Measurements from ENCODE around the gene ADCY5.

Gene ADCY5

DNA sequence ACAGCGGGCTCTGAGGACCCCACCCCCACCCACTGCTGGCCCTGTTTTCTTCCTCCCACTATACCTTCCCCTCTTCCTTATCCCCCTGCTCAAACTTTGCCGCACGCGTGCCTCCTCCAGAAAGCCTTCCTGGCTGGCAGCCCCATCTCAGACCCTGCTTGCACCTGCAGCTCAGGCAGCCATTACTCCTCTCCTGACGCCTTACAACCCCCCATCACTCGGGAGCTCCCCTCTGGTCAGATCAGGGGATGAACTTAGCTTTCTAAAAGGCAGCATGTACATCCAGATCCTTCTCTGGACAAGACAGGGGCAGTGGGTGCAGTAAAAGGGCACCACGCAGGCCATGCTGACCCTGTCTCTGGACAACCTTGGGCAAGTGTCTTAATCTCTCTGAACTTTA lies 152.6 kb downstream of the ADCY5 start:
- DNase-seq = no peak

DNA sequence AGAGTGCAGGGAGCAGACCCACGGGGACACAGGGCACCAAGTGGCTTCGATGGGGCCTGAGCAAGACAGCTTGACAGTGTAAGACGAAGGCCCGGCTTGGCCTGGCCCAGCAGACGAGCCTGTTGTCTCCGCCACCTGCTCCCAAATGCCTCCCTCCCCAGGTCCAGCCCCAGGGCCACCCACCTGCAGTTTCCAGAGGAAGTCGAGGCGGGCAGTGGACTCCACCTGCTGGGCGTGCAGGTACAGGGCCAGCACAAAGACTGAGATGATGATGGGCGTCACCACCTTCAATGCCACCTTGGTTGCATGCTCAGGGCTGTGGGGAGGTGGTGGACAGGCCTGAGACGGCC lies 153.0 kb downstream of the ADCY5 start:
- DNase-seq = no peak

DNA sequence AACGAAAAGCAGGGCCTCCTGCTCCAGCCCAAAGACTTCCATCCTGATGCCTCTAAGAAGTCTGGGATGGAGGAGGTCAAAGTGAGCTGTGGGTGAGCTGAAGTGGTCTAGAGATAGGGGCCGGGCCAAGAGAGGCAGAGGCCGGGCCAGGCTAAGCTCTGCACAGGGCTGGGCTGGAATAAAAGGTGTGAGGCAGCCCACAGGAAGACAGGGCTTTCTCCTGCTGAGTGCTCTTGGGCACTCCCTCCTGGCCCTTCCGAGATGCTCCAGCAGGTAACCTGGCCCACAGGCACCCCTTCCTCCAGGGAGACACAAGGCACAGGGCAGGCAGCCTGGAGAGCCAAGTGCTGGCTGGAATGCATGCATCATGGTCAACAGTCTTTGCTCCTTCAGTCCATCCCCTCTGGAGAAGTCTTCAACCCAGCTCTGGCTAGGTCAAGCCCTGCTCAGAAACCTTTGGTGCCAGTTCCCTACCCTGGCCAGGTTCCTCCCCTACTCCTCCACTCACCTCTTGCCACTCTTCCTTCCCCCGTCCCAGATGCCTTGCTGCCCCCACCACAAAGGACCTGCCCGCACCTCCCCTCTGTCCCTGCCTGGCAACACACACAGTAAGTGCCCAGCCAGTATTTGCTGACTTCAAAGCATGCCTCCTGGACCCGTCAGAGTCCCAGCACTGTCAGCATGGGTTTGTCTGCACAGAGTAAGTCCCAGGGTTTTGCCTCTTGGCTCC lies 153.6 kb downstream of the ADCY5 start:
- DNase-seq = no peak

DNA sequence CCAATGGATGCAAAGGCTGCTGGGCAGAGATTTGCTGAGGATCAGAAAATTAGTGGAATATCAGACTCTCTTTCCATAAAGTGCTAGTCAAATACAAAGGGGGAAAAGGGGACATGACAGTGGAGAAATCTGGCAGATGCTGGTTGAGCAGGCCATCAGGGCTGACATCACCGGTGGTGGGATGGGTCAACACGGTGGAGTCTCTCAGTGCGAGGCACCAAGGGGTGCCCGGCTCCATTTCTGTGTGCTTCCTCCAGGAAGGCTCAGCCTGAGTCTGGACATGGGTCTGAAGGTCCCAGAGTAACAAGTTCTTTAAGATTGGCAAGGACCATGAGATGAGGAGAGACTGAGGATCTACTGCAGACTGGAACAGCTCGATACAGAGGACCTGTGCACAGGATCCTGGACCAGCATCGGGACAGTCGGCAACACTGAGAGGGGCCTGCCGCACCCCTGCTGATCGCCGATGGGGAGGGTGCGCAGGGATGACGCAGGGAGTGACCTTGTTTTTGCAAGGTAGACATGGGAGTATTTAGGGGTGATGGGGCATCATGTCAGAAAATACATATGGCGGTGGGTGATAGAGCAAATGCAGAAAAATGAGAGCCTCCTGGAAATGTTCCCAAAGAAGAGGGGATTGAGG lies 154.5 kb downstream of the ADCY5 start:
- DNase-seq = no peak

DNA sequence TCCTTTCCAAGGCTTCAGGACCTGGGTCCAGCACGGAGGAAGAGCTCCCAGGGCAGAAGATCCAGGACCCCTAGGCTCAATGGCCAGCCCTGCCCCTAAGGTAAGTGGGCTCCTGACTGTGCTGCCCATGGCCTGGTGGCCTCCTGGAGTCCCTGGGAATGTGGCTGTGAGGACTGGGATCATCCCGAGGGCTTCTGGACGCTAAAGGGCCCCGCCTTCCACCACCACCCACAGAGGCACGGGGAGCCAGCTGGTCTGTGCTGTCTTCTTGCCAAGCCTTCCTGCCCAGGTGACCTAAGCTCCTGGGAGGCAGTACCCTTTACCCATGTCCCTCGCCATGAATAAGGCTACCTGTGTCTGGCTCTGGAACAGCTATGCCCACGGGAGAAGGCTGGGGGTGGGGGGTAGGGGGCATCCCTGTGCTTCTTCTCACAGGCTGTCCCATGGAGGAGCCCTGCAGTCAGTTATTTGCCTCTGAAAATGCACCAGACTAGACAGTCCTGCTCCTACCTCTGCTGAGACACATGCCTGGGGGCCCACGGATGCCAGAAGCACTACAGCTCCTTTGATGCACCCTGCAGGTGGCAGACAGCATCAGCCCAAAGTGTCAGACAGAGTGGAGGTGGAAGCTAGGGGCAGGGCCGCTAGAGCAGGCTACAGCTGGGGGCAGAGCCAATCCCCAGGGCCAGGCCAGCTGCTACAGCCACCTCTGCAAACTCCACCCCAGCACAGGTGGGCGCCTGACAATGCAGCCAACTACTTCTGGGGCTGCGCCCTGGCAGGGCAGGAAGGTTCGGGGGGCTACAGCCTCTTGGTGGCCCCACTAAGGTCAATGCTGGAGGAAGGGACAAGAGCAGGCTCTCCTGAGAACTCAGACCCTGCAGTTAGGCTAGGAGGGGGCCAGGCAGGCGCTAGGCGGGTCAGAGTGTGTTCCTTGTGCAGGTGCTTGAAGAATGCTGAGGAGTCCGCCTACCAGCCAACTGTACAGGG lies 156.3 kb downstream of the ADCY5 start:
- no peak for DNase-seq

DNA sequence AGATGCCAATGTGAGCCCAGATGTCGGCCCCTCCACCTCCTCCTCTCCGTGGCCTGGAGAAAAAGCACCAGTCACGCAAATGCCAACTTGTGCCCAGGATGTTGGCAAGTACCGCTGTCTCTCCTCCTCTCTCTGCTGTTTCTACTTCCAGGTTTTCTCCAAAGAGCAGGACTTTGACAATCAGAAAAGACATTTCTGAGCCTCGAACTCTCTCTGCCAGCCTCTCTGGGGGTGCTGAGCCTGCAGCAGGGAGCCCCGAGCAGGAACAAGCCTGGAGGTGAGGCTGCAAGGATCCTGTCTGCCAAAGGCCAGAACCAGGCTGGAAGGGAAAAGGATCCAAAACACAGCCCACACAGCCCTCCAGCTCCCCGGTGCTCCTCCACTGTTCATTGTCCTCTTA lies 157.5 kb downstream of the ADCY5 start:
- no peak for DNase-seq

DNA sequence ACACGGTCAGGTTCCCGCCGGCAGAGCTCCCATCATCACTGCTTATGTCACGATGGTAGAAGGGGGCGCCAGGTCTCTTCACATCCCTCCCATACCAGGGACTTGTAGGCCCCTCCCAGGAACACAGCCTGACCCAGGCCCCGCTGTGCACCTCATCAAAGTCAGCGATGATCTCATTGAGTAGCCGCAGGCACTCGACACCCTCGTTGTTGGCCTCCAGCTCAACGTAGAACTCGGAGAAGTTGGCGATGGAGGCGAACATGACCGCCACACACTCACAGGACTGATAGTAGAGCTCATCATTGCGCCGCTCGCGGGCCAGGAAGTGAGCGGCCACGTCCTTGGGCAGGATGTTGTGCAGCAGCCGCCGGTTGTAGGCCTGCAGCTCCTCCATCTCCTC lies 157.9 kb downstream of the ADCY5 start:
- no peak for DNase-seq

DNA sequence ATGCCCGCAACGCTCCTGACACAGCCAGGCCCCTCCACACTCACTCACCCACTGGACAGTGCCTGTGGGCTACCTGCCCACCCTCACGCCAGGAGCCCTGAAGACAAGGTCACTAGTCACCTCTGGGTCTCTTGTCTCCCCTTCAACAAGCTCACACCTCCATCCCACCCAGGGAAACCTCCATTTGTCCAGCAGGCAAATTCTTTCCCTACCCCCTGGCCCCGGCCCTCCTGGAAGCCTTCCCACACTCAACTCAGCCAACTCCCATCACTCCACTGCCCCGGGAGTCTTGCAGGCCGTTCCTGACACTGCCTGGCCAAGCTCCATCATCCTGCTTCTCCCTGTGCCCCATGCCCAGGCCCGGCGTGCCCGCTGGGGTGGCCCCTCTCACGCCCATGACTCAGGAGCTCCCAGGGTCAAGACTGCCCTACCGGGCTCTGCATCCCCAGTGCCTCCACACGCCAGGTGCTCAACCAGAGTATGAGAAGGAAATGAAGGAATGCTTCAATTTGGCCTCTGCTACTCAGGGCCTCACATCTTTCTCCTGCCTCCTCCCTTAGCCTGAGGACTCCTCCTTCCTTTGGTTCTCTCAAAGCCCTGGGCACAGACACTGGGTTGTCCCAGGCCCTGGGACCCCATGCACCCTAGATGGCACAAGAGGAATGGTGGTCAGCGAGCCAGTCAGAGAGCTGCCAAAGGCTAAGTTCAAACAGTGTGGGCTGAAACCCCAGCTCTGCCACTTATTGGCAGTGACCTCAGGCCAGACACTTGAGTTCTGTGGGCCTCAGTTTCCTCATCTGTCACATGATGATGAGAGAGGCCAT lies 158.6 kb downstream of the ADCY5 start:
- no peak for DNase-seq

DNA sequence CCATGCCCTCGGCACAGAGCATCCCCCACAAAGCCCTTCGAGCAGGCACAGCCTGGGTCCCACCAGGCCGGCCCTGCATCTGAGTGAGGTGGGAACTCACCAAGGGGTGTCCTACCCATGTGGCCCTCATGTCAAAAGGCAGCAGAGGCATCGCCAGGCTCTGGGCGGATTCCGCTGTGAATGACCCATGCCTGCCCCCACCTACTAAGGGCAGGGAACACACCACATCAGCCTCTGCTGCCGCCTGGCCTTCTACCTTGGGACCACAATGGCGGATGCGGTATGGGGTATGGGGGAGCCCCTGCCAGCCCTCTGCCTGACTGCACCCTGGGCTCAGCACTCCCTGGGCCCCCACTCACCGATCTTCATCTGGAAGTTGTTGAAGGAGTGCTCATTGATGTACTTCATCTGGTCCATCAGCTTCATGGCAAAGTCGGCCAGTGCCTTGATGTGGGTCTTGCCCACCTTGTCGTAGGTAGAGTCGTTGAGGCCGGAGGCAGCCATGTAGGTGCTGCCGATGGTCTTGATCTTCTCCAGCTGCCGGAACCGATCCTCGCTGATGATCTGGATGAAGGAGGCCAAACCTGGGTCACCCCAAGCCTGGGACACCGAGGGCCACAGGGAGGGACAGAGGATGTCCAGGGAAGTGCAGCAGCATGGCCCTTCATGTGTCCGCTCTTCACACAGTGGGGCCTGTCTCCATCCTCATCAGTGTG lies 159.3 kb downstream of the ADCY5 start:
- DNase-seq = no peak

DNA sequence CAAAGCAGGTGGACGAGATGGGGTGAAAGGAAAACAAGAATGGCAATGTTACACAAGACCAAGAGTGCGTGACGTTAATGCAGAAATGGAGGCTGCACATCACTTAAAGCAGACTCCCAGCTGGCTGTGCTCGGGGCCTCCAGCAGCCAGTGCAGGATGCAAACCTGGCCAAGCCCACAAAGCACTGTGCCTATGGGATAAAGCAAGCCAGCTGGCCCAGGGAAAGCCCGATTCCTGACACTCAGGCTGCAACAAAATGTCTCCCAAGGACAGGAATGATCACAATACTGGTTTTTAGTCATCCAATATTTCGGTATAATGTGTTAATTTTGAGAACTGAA lies 161.0 kb downstream of the ADCY5 start:
- DNase-seq = peak; percentile 7

DNA sequence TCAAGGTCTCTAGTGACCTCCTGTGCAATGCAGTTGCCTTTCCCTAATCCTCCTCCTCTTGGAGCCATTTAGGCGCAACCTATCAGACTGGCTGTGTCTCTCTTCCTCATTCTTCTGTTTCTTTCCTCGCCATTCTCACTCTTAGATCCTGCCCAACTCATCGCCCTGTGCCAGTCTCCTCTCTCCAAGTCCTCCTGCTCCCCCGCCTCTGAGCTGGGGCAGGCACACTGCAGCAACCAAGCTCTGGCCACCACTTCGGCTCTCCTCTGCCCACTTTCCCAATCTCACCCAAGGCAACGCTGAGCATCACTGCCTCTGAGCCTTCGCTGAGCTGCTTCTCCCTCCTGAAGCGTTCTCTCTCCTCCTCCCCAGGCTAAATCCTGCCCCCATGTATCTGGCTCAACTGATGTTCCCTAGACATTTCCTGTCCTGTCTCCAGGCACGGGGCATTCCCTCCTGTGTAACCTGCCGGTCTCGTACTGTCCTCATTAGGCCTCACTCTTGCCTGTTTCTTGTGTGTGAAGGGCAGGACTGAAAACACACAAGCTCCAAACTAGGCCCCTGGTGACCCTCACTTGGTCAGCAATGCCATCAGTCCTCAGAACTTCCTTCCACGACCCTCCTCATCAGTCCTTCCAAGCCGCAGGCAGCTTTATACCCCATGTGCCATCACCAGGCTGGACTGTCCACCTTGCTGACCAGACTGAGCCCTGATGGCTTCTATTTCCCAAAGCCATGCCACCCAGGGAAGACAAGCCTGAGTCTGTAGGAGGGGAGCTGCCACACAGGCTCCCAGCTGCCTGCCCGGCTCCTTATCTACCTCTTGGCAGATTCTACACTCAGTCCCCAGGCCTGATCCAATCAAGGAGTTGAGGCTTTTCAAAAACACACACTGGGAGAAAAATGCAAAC lies 161.6 kb downstream of the ADCY5 start:
- no peak for DNase-seq

DNA sequence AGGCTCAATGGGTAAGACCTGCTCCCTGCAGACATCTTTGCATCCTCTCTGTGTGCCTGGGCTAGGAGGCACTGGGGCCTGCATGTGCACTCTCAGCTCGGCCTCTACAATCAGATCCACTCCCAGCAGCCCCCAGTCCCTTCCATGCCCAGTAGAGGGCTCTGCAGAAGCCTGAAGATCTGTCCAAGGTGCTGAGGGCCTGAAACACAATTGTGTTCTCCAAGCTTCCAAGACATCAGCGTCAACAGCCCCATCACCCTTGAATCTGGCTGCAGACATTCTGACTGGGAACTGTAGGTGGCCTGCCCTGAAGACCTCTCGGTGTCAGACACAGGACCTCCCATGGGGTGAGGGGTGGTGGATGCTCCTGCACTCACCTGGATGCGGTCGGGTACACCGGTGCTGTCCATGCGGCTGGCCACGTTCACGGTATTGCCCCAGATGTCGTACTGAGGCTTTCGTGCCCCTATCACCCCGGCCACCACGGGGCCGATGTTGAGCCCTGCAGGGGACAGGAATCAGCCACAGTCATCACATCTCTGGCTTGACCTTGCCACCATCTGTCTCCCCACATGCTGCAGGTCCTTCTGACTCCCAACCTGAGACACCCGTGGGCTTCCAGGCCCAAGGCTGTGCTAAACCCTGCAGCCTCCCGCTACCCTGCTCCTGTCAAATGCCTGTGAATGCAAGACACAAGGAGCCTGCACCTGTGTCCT lies 162.4 kb downstream of the ADCY5 start:
- no peak for DNase-seq

DNA sequence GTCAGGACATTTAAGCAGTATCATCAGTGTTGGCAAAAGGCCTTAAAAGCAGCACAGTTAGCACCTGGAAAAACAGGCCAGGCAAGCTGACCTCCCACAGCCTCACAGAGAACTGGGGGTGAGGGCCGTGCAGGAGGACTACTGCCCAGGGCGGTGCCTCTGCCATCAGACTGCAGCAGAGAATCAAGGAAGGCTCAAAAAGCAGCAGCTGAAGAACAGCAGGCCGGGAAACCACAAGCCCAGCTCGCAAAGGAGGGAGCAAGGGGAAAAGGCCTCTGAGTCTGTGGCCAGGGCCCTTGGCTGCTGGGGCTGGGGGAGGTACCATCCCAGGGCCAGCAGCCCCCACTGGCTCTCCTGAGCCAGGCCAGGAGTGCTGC lies 163.0 kb downstream of the ADCY5 start:
- DNase-seq = no peak

DNA sequence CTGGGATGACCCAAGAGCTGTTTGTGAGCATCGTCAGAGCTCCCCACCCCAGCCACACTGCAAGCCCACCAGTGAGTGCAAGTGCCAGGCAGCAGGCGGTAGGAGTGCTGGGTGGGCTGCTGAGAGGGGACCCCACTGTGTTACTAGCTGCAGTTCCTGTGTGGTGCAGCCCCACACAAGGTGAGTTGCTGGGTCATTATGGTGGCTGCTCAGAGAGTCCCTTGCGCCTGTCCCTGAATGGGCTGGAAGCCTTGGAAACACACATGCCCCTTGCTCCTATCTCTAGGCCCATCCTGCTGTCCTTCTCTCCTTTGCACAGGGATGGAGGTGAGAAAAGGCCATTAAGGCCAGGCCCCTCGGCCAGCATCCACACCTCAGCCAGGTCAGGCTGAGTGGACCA lies 163.4 kb downstream of the ADCY5 start:
- DNase-seq = no peak

DNA sequence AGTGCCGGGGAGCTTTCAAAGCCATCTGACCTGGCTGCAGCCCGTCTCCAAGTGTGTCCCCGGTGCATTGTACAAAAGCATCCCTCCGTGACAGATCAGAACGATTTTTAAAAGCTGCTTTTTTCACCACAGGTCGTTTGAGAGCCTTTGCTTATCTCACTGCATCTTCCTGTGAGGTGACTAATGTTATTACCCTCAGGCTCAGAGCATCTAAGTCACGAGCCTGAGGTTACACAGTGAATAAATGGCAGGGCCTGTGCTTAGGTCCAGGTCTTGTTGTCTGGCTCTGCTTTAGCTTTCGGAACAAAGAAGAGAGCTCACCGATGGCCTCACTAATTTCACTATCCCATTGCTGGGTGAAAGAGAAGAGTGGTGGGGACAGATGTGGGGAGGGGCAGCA lies 163.8 kb downstream of the ADCY5 start:
- DNase-seq = no peak

DNA sequence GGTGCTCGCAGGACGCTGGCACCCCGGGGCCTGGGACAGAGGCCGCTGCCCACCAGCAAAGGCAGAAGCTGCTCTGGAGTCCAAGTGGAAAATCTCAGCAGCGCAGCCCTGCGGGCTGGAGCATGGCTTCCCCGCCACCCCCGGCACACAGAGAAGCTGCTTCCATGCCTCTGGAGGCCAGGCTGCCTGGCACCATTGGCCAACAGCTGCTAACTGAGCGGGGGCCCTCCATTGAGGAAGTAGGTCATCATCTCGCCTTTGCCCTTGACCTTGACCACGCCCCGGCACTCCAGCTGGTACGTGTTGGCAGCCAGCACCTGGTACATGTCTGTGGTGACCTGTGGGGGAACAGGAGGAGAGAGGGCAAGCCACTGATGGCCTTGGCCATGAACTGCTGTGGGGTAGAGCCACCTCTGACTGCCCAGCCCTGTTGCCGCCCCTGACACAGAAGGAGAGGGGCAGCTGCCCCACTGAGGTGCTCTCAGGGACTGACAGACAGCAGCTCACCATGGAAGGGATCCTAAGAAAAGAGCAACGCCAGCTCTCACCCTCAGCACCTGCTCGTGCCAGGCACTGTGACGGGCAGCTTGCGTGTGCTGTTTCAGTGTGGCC lies 164.4 kb downstream of the ADCY5 start:
- no peak for DNase-seq

DNA sequence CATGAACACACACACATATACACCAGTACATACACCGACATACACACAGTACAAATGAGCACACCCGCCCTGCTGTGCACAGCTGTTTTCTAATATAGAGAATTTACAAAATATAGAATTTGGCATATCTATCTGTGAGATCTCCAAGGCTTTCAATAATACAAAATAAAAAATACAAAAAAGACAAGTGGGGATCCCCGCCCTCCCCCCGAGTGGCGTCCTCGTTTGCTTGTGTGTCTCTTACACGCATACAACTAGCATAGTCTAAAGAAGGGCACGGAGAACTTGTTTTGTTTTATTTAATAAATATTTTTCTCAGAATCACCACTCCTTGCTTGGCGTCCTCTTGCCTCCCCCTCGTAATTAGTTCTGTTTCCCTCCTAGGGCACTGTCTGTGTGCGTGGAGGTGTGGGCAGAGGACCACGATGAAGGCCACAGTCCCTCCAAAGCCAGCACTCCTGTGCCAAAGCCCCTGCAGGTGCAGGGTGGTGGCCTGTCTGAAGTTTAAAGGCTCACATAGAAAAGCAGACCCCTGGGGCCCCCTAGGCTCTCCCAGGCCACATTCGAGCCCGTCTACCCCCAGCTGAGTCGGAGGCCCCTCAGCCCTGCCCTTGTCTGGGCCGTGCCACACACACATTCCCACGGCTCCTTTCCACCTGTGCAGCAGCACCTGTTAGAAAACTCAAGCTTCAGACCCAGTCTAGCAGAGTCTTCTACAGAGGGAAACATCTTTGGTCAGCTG lies 165.1 kb downstream of the ADCY5 start:
- no peak for DNase-seq

DNA sequence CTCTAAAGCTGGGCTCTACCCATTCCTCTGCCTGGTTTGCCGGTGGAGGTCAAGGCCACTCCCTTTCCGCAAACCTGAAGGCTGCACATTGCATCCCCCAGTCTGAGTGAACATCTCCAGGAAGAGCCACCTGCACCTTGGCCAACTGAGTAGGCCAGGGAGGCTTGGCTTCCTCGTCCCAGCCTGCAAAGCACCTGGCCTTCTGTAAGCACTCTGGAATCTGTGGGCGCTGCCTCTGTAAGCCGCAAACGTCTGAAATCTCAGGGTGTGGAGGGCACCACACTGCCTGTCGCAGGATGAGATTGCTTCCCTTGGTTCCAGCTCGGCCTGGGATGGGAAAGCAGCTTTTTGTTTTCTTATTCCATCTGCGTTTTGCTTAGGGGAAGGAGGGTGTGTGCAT lies 165.8 kb downstream of the ADCY5 start:
- DNase-seq = no peak

DNA sequence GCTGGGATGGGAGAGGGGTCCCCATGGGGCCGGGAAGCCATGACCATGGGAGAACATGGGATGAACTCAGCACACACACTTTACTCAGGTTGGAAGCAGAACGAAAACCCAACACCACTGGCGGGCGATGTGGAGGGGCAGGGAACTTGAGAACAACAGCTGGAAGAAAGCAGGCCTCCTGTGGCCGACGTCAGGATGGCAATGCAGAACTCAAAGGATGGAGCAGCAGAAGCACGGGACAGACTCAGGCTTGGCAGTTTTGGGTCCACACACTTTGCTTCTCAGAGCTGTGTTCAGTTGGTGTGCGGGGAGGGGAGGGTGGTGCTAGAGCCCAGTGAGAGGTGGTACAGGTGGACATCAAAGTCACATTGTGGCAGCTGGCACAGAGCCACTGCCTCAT lies 166.4 kb downstream of the ADCY5 start:
- DNase-seq = no peak
